Spinal cord (tissue), 10 donors: Measurements from ENCODE around the gene AP5Z1. TPM values are rescaled to one million over a fixed set of nuclear protein-coding genes. Genes with fewer than 3 reads are reported as not detected.

Experiments used
- DNase-seq, 6 donors: peaks; one replicate each; pipeline versions ENCODE4 v3.0.0 to v3.0.0-alpha.2; 2013 to 2015; ENCODE audit warnings: low spot score in 6 of 6, low read depth in 4 of 6
- H3K27ac ChIP-seq: one replicate; pipeline ENCODE4 v1.5.1; 2013; ENCODE audit warnings: low read depth, low read length, control low read depth
- H3K27me3 ChIP-seq: one replicate; pipeline ENCODE4 v1.6.1; 2013; ENCODE audit warnings: low read length; ENCODE audit not compliant: control insufficient read depth, insufficient read depth
- H3K36me3 ChIP-seq: one replicate; pipeline ENCODE4 v1.6.1; 2013; ENCODE audit warnings: low read length; ENCODE audit not compliant: control insufficient read depth, insufficient read depth
- H3K4me1 ChIP-seq: one replicate; pipeline ENCODE4 v1.6.1; 2013; ENCODE audit warnings: low read length; ENCODE audit not compliant: control insufficient read depth, insufficient read depth
- H3K4me3 ChIP-seq: one replicate; pipeline ENCODE4 v1.5.1; 2013; ENCODE audit warnings: low read depth, low read length, control low read depth
- H3K9me3 ChIP-seq: one replicate; pipeline ENCODE4 v1.6.1; 2013; ENCODE audit warnings: low read length; ENCODE audit not compliant: control insufficient read depth, insufficient read depth
- WGBS: methylation state at CpG from one replicate; pipeline ENCODE4 v1.1.5; 2013; ENCODE audit warnings: missing lambda C conversion rate; ENCODE audit not compliant: insufficient coverage; 5-methylcytosine and 5-hydroxymethylcytosine counted together
- polyA plus RNA-seq, 2 donors: library from polyadenylated mRNA; unstranded; fragments of 120-200 nt; gene quantifications; one replicate each; pipeline ENCODE4 v1.2.1, GENCODE V29; 2013; ENCODE audit not compliant: insufficient read length in 2 of 2
- total RNA-seq, 2 donors: library from RNA; depleted of rRNA in 1 of 2; stranded (reverse); fragments of 120-200 nt in 1 of 2; fragments of >200 nt in 1 of 2; gene quantifications; one replicate each; pipeline versions ENCODE4 v1.2.3 to v1.2.4, GENCODE V29; 2013 to 2014
- donor health status: healthy.

AP5Z1 gene
- total and polyA plus RNA-seq, 4 donors = 11.5 to 40.0 (median 24.2) TPM

- H3K4me1 ChIP-seq = no peaks in the 10 kb centered on the region
- no peak for DNase-seq
- H3K27me3 ChIP-seq = no peaks in the 10 kb centered on the region
- H3K36me3 ChIP-seq = peaks cover 97% of the 10 kb centered on the region
- no peak overlapping the region for H3K27ac ChIP-seq
- no peaks in the 10 kb centered on the region for H3K9me3 ChIP-seq
- H3K4me3 ChIP-seq = no peak overlapping the region
- WGBS = 92% methylated on average over 14 of the region's 20 CpGs
Measured at GRCh38 chr7:4785371-4785770, 9.9 kb downstream of the AP5Z1 start.

- Histone ChIP-seq H3K4me3 (no peak overlapping the region), H3K36me3 (peaks cover 100% of the 10 kb centered on the region), H3K27me3 (no peaks in the 10 kb centered on the region), H3K27ac (no peak overlapping the region), H3K4me1 (no peaks in the 10 kb centered on the region), H3K9me3 (no peaks in the 10 kb centered on the region)
- 93% methylated on average over 16 of the region's 17 CpGs for WGBS
- no peak for DNase-seq
Measured at GRCh38 chr7:4786015-4786414, 10.6 kb downstream of the AP5Z1 start.

GRCh38 chr7:4787541-4787940 is 12.1 kb downstream of the AP5Z1 start:
- DNase-seq = no peak
- Histone ChIP-seq H3K9me3 (no peaks in the 10 kb centered on the region), H3K27me3 (no peaks in the 10 kb centered on the region), H3K27ac (no peak overlapping the region), H3K4me3 (no peak overlapping the region), H3K4me1 (peaks cover 15% of the 10 kb centered on the region), H3K36me3 (peaks cover 98% of the 10 kb centered on the region)
- WGBS = 92% methylated on average over 17 of the region's 17 CpGs

- H3K4me1 ChIP-seq = peaks cover 20% of the 10 kb centered on the region
- no peaks in the 10 kb centered on the region for H3K27me3 ChIP-seq
- WGBS = 90% methylated on average over 23 of the region's 23 CpGs
- peaks cover 98% of the 10 kb centered on the region for H3K36me3 ChIP-seq
- H3K9me3 ChIP-seq = no peaks in the 10 kb centered on the region
- no peak overlapping the region for H3K27ac ChIP-seq
- DNase-seq = no peak
- no peak overlapping the region for H3K4me3 ChIP-seq
Measured at GRCh38 chr7:4787947-4788626, 12.7 kb downstream of the AP5Z1 start.

- 91% methylated on average over 27 of the region's 27 CpGs for WGBS
- Histone ChIP-seq H3K9me3 (no peaks in the 10 kb centered on the region), H3K4me3 (no peak overlapping the region), H3K36me3 (peaks cover 98% of the 10 kb centered on the region), H3K27me3 (no peaks in the 10 kb centered on the region), H3K4me1 (peaks cover 22% of the 10 kb centered on the region), H3K27ac (no peak overlapping the region)
- no peak for DNase-seq
Measured at GRCh38 chr7:4788627-4789189, 13.3 kb downstream of the AP5Z1 start.

GRCh38 chr7:4789194-4790077 is 14.0 kb downstream of the AP5Z1 start:
- H3K4me3 ChIP-seq = no peak overlapping the region
- no peaks in the 10 kb centered on the region for H3K9me3 ChIP-seq
- DNase-seq = no peak
- H3K4me1 ChIP-seq = peaks cover 22% of the 10 kb centered on the region
- WGBS = 84% methylated on average over 23 of the region's 26 CpGs
- H3K27me3 ChIP-seq = no peaks in the 10 kb centered on the region
- H3K36me3 ChIP-seq = peaks cover 92% of the 10 kb centered on the region
- H3K27ac ChIP-seq = no peak overlapping the region

GRCh38 chr7:4790078-4790465 is 14.6 kb downstream of the AP5Z1 start:
- Histone ChIP-seq H3K36me3 (peaks cover 88% of the 10 kb centered on the region), H3K27ac (no peak overlapping the region), H3K27me3 (no peaks in the 10 kb centered on the region), H3K4me1 (peaks cover 22% of the 10 kb centered on the region), H3K9me3 (no peaks in the 10 kb centered on the region), H3K4me3 (no peak overlapping the region)
- DNase-seq = no peak
- WGBS = 81% methylated on average over 6 of the region's 9 CpGs

GRCh38 chr7:4790516-4790991 is 15.1 kb downstream of the AP5Z1 start:
- Histone ChIP-seq H3K4me3 (no peak overlapping the region), H3K4me1 (peaks cover 22% of the 10 kb centered on the region), H3K27ac (no peak overlapping the region), H3K9me3 (no peaks in the 10 kb centered on the region), H3K36me3 (peaks cover 83% of the 10 kb centered on the region), H3K27me3 (no peaks in the 10 kb centered on the region)
- WGBS = 95% methylated on average over 24 of the region's 24 CpGs
- DNase-seq = no peak

GRCh38 chr7:4791101-4791737 is 15.8 kb downstream of the AP5Z1 start:
- H3K9me3 ChIP-seq = no peaks in the 10 kb centered on the region
- H3K4me3 ChIP-seq = no peak overlapping the region
- DNase-seq = no peak
- WGBS = 83% methylated on average over 25 of the region's 25 CpGs
- peaks cover 22% of the 10 kb centered on the region for H3K4me1 ChIP-seq
- H3K36me3 ChIP-seq = peaks cover 78% of the 10 kb centered on the region
- no peak overlapping the region for H3K27ac ChIP-seq
- H3K27me3 ChIP-seq = no peaks in the 10 kb centered on the region
